RKO (cell line): ENCODE measurements around the gene TTC36.
"Not testable (repeated sequence)": the region's sequence is repeated elsewhere in the genome, so short reads cannot be mapped to it uniquely, and the experiment has no call there.

ENCODE experiments used
- DNase-seq: peaks from one replicate; pipeline ENCODE4 v3.0.0-alpha.2; 2016; ENCODE audit warnings: low spot score

The TTC36 gene

GRCh38 chr11:118532091-118532490, 4.8 kb downstream of the TTC36 start:
- no peak for DNase-seq

- DNase-seq: no peak
Observed at GRCh38 chr11:118532852-118533768, 5.8 kb downstream of the TTC36 start.

DNA sequence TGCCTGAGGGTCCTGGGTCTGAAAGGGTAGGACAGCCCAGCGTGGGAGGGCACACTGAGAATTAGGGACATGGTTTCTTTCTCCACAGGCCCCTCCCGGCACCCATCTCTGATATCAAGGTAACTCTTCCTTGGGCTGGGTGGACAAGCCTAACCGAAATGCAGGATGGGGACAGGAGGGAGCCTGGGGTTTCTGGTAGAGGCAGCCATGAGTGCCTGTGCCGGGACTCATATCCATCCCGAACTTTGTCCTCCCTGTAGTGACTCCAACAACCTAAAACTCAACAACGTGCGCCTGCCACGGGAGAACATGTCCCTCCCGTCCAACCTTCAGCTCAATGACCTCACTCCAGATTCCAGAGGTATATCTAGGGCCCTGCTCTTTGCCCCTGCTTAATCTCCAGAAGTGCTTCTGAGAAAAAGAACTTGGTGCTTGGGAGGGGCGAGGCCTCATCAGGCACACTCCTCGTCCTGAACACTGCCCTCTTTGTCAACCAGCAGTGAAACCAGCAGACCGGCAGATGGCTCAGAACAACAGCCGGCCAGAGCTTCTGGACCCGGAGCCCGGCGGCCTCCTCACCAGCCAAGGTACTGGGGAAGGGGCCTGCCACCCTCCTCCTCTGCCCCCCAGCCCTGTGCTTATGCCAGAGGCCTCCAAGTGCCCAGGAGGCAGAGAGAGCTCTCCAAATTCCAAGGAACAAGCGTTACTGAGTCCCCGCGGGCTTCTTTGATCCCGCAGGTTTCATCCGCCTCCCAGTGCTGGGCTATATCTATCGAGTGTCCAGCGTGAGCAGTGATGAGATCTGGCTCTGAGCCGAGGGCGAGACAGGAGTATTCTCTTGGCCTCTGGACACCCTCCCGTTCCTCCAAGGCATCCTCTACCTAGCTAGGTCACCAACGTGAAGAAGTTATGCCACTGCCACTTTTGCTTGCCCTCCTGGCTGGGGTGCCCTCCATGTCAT, 6.8 kb downstream of the TTC36 start:
- no peak for DNase-seq

DNA sequence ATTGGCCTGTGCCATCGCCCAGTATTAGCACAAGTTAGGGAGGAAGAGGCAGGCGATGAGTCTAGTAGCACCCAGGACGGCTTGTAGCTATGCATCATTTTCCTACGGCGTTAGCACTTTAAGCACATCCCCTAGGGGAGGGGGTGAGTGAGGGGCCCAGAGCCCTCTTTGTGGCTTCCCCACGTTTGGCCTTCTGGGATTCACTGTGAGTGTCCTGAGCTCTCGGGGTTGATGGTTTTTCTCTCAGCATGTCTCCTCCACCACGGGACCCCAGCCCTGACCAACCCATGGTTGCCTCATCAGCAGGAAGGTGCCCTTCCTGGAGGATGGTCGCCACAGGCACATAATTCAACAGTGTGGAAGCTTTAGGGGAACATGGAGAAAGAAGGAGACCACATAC, 8.0 kb downstream of the TTC36 start:
- no peak for DNase-seq

DNA sequence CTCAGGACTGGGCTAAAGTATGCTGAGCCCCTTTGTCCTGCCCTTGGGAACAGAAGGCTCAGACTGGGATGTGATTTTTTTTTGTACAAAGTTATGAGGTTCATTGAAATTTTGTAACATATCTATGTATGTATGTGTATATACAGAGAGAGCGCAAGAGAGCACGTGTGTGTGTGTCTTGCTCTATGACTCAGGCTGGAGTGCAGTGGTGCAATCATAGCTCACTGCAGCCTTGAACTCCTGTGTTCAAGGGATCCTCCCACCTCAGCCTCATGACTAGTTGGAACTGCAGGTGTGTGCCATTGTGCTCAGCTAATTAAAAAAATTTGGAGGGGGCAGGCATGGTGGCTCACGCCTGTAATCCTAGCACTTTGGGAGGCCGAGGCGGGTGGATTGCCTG, 9.5 kb downstream of the TTC36 start:
- no peak for DNase-seq

DNA sequence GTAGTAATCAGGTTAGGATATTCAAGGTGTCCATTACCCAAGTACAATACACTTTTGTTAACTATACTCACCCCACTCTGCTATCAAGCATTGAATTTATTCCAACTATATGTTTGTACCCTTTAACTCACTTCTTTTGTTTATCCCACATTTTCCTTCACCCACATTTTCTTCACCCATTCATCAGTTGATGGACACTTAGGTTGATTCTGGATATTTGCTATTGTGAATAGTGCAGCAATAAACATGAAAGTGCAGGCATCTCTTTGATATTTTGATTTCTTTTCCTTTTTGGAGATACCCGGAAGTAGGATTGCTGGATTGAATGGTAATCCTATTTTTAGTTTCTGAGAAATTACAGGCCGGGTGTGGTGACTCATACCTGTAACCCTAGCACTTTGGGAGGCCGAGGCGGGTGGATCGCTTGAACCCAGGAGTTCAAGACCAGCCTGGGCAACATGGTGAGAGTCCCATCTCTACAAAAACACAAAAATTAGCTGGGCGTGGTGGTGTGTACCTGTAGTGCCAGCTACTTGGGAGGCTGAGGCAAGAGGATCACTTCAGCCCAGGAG, 10.2 kb downstream of the TTC36 start:
- DNase-seq: no peak

DNA sequence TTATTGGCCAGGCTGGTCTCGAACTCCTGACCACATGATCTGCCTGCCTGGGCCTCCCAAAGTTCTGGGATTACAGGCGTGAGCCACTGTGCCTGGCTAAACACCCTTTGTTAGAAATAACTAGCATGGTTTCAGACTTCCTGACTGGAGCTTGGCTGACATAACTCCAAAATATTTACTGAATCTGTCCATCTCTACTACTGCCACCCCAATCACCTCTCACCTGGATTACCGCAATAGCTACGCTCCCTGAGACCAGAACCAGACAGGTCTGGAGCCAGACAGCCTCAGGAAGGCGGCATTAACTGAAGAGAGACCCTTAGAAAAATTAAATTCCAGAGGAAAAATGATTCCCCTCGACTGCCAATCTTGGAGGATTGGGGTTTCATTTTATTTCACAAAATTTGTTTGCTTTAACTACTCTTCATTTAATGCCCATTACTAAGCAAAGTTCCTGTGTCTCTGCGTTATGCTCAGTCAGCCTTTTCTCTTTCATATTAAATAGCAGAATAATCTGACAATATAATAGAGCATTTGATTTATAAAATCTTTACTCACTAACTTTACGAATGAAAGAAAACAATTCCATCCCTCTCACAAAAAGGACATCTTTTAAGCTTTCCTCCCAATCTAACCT, 16.9 kb downstream of the TTC36 start:
- no peak for DNase-seq

GRCh38 chr11:118544647-118545010, 17.4 kb downstream of the TTC36 start:
- DNase-seq: no peak

GRCh38 chr11:118545533-118545932, 18.3 kb downstream of the TTC36 start:
- DNase-seq: no peak

DNA sequence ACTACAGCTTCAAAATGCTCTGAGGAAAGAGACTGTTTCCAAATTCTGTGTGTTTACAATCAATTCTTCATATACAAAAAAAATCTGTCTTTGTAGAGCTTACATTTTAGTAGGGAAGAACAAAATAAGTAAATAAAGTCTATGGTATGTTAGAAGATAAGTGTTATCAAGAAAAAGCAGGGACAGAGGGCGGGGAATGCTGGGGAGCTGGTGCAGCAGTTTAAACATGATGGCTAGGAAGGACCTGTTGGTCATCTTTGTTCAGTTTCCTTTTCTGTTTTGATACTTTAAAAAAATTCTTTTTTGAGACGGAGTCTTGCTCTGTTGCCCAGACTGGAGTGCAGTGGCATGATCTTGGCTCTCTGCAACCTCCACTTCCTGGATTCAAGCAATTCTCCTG, 19.9 kb downstream of the TTC36 start:
- DNase-seq: no peak

DNA sequence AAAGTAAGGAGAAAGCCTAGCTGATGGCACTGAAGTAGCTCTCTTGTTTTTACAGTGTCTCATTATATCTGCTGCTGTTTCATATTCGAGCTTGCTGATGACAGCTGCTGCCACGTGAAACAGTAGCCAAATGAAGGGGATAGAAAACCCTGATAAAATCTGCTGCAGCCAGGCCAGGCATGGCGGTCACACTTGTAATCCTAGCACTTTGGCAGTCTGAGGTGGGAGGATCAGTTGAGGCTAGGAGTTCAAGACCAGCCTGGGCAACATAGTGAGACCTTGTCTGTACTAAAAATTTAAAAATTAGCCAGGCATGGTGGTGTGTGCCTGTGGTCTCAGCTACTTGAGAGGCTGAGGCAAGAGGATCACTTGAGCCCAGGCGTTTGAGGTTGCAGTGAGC, 25.1 kb downstream of the TTC36 start:
- no peak for DNase-seq

DNA sequence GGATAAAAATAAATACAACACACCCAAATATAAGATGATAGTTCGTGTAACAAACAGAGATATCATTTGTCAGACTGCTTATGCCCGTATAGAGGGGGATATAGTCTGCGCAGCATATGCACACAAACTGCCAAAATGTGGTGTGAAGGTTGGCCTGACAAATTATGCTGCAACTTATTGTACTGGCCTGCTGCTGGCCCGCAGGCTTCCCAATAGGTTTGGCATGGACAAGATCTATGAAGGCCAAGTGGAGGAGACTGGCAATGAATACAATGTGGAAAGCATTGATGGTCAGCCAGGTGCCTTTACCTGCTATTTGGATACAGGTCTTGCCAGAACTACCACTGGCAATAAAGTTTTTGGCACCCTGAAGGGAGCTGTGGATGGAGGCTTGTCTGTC, 33.5 kb downstream of the TTC36 start:
- no peak for DNase-seq

- DNase-seq: no peak
Observed at GRCh38 chr11:118565051-118565450, 37.8 kb downstream of the TTC36 start.

DNA sequence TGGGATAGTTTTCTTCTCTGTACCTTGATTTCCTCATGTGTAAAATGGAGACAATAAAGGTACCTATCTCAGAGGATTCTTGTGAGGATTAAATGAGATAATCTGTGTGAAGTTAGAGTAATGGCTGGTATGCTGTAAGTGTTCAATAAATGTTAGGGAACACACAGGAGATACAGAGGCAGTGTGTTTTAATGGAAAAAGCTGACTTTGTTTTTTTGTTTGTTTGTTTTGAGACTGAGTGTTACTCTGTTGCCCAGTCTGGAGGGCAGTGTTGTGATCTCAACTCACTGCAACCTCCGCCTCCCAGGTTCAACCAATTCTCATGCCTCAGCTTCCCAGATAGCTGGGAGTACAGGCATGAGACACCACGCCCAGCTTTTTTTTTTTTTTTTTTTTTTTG, 42.4 kb downstream of the TTC36 start:
- no peak for DNase-seq

DNA sequence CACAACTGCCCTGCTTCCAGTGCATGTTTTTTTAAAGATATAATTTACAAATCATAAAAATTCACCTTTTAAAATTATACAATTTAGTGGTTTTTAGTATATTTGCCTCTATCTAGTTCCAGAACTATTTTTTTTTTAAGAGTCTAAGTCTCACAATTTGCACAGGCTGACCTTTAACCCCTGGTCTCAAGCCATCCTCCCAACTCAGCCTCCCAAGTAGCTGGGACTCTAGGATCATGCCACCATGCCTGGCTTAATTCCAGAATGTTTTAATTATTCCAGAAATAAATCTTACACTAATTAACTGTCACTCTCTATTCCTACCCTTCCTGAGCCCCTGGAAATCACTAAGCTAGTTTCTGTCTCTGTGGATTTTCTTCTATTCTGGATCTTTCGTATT, 43.5 kb downstream of the TTC36 start:
- no peak for DNase-seq

DNA sequence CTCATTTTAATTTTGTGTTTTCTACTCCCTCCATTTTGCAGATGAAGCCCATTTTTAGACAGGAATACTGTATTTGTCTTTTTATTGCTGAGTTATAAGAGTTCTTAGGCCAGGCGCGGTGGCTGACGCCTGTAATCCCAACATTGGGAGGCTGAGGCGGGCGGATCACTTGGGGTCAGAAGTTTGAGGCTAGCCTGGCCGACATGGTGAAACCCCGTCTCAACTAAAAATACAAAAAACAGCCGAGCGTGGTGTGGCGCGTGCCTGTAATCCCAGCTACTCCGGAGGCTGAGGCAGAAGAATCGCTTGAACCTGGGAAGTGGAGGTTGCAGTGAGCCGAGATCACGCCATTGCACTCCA, 44.4 kb downstream of the TTC36 start:
- not testable (repeated sequence) for DNase-seq

DNA sequence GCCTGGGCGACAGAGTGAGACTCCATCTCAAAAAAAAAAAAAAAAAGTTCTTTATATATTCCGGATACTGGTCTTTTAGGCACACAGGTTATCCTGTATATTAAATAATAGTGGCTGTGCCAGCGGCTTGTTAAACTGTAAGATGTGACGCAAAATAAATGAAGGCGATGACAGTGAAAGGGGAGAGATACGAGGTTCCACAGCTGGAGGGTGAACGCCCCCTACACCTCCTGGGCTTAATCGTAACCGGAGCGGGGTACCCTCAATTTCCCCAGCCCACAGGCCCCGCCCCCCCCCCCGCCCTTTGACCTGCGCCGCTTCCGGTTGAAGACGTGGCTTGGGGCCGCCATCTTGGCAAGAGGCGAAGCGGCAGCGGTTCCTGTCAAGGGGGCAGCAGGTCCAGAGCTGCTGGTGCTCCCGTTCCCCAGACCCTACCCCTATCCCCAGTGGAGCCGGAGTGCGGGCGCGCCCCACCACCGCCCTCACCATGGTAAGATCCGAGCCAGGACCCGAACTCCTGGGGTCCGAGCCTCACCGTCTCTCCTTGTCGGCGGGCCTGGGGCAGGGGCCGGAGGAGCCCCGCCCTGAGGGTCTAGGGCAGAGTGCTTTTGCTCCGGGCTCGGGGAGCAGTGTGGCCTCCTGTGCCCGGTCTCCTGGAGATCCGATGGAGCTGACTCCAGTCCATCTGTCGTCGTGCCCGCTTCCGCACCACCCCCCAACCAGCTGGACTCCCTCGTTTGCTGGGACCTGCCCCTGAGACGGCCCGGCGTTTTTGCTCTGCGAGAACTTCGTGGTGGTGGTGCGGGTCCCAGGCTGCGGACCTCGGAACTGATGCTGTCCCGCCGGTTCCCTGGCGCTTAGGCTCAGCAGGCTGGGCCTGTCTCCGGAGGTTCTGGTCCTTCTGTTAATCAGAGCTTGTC, 45.0 kb downstream of the TTC36 start, which contains the start of gene ARCN1:
TSS of gene ARCN1 (plus strand) at position 349 of the 920 bp plus-strand sequence. CDS start at position 488, 139 bp downstream.
- peak; percentile 76 for DNase-seq

GRCh38 chr11:118572981-118573550, 45.8 kb downstream of the TTC36 start:
- DNase-seq: peak; percentile 79

DNA sequence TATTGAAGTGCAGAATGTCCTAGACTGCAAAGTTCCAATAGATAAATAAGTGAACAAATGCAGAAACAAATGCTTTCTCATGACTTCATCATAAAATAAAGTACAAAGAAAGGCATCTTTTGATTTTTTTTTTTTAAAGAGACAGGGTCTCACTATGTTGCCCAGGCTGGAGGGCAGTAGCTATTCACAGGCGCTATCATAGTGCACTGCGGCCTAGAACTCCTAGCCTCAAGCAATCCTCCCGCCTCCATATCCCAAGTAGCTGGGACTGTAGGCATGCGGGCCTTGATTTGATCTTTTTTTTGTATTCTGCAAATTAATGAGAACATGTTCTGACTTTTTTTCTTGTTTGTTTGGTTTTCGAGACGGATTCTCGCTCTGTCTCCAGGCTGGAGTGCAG, 47.4 kb downstream of the TTC36 start:
- no peak for DNase-seq

- DNase-seq: not testable (repeated sequence)
Observed at GRCh38 chr11:118577995-118578394, 50.7 kb downstream of the TTC36 start.
